GM12801 (cell line): Measurements from ENCODE around the gene HYAL3.

Experiments
- CTCF ChIP-seq: IDR thresholded peaks from one replicate; pipeline ENCODE4 v1.5.1; 2011; ENCODE audit warnings: control low read depth; ENCODE audit not compliant: insufficient read length; ENCODE audit errors: extremely low read depth

The HYAL3 gene

GRCh38 chr3:50295553-50296431 is 3.4 kb downstream of the HYAL3 start:
- no peak for TF ChIP-seq CTCF

- no peak for TF ChIP-seq CTCF
These were observed 4.5 kb downstream of the HYAL3 start for GRCh38 chr3:50294492-50295403.

- no peak for TF ChIP-seq CTCF
These were observed 5.1 kb downstream of the HYAL3 start for GRCh38 chr3:50294089-50294488.

- TF ChIP-seq CTCF = no peak
These were observed 6.0 kb downstream of the HYAL3 start for GRCh38 chr3:50293079-50293801.

- no peak for TF ChIP-seq CTCF
These were observed 6.8 kb downstream of the HYAL3 start, which contains the start of gene IFRD2 for GRCh38 chr3:50292159-50293078. IFRD2 (minus strand) TSS chr3:50292429; CDS start chr3:50292274, 155 bp downstream.

GRCh38 chr3:50290161-50290641 is 9.0 kb downstream of the HYAL3 start:
- TF ChIP-seq CTCF = no peak
